SK-N-MC (cell line): ENCODE measurements around the gene ANO10.

Source experiments
- EZH2 ChIP-seq: fragments of 200-600 bp; sonication (generic); IDR thresholded peaks from one replicate; pipeline ENCODE4 v1.6.1; 2017; ENCODE audit warnings: antibody characterized with exemption
- FOXP2 ChIP-seq: optimal IDR thresholded peaks from 2 replicates; pipeline ENCODE3; 2011; ENCODE audit warnings: mild to moderate bottlenecking, moderate library complexity; ENCODE audit not compliant: insufficient read depth; ENCODE audit errors: extremely low read length, control extremely low read depth
- POLR2AphosphoS5 ChIP-seq: IDR thresholded peaks from 2 replicates; pipeline ENCODE4 v1.6.1; 2012; ENCODE audit warnings: mild to moderate bottlenecking, low read depth, low read length, borderline replicate concordance

DNA sequence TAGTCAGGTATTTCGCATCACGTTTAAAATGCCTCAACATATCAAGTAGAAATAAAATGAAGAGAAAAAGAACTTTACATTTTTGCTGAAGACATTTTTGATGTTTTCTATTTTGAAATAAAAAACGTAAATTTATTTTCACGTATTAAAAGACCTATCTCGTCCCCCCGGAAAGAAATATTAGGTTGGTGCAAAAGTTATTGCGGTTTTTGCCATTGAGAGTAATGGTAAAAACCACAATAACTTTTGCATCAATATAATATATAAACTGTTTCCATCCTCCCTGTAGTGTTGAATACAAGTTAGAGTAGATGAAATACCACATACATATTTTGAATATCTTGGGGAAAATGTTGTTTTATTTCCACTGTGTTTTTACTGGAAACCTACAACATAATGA lies 11.2 kb upstream of the ANO10 start:
- TF ChIP-seq EZH2 = no peak
- TF ChIP-seq POLR2AphosphoS5 = no peak
- no peak for TF ChIP-seq FOXP2
